Mesothelial cell of epicardium (in vitro differentiated cells): ENCODE results near the gene KCNK17. TPM values are rescaled to one million over a fixed set of nuclear protein-coding genes. Genes with fewer than 3 reads are reported as not detected.

Experiments used
- DNase-seq, 2 experiments: peaks; one replicate each; pipeline ENCODE4 v3.0.0; 2021; ENCODE audit warnings: low spot score in 2 of 2; ENCODE audit not compliant: unreplicated experiment in 2 of 2
- H3K27ac Mint-ChIP-seq: 2 replicates; pipeline ENCODE4 v1.8.0; 2021; ENCODE audit warnings: mixed read lengths
- H3K27me3 Mint-ChIP-seq: 2 replicates; pipeline ENCODE4 v1.8.0; 2021; ENCODE audit warnings: low read depth, mixed read lengths
- H3K36me3 Mint-ChIP-seq: 2 replicates; pipeline ENCODE4 v1.8.0; 2021; ENCODE audit warnings: mixed read lengths
- H3K4me1 Mint-ChIP-seq: 2 replicates; pipeline ENCODE4 v1.8.0; 2021; ENCODE audit warnings: mixed read lengths
- H3K4me3 Mint-ChIP-seq: 2 replicates; pipeline ENCODE4 v1.8.0; 2021; ENCODE audit warnings: mild to moderate bottlenecking, moderate library complexity, mixed read lengths
- H3K9me3 Mint-ChIP-seq: 2 replicates; pipeline ENCODE4 v1.8.0; 2021; ENCODE audit warnings: mixed read lengths
- CTCF ChIP-seq: fragments of 200-600 bp; sonication (generic); IDR thresholded peaks from one replicate; pipeline ENCODE4 v1.5.0; 2021; ENCODE audit warnings: antibody characterized with exemption; ENCODE audit not compliant: unreplicated experiment
- total RNA-seq: library from RNA; stranded (reverse); gene quantifications from 3 replicates; pipeline ENCODE4 v1.2.1, GENCODE V29; 2021

The KCNK17 gene
- total RNA-seq, 1 donor from 2014 or later, result not detected

GRCh38 chr6:39347906-39348585 is 33.8 kb upstream of the KCNK17 start:
- Mint-ChIP-seq H3K36me3 (no peaks in the 10 kb centered on the region), H3K4me1 (no peaks in the 10 kb centered on the region), H3K27me3 (peaks cover 18% of the 10 kb centered on the region), H3K4me3 (no peak overlapping the region), H3K27ac (no peak overlapping the region), H3K9me3 (no peaks in the 10 kb centered on the region)
- TF ChIP-seq CTCF, result peak; percentile 91
- peak; percentile 41 to 85 for DNase-seq

DNA sequence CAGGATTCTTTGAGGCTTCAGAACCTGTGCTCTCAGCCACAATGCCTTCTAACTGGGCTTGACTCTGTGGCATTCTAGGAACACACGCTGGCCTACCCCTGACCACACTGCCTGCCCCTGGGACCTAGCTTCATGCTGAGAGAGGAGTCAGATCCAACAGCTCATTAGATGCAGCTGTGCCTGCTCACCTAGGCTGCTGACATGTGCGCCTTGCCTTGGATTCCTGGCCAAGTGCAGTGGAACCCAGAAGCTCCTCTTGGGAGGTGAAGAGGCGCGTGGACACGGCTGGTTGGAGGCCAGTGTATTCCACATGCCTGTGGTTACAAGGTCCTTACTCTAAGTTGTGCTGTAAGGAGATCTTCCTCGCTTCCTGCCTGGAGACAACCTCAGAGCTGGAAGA is 33.0 kb upstream of the KCNK17 start:
- Mint-ChIP-seq H3K9me3 (no peaks in the 10 kb centered on the region), H3K4me3 (no peak overlapping the region), H3K27me3 (peaks cover 15% of the 10 kb centered on the region), H3K36me3 (no peaks in the 10 kb centered on the region), H3K27ac (no peak overlapping the region), H3K4me1 (no peaks in the 10 kb centered on the region)
- DNase-seq, result no peak
- no peak for TF ChIP-seq CTCF

DNA sequence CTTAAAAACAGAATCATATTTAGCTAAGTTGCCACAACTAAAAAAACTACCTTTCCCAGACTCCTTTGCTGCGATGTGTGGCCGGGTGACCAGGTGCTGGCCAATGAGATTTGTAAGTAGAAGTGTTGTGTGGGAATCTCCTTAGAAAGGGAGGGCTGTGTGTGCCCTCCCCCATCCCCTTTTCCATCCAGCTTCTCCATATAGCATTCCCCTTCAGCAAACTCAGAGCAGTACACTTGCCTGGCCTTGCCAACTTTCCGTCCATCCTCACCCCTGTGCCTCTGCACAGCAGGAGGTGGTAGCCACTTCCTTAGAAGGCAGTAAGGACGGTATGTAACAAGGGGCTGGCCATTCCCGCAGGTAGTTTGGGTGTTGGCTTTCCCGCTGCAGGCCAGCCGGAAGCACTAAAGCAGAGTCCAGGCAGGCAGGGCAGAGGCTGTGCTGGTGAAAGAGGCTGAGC is 30.6 kb upstream of the KCNK17 start:
- H3K4me1 Mint-ChIP-seq, result peaks cover 7% of the 10 kb centered on the region
- no peaks in the 10 kb centered on the region for H3K36me3 Mint-ChIP-seq
- peaks cover 5% of the 10 kb centered on the region for H3K27me3 Mint-ChIP-seq
- no peak overlapping the region for H3K27ac Mint-ChIP-seq
- no peak for DNase-seq
- no peak for TF ChIP-seq CTCF
- no peak overlapping the region for H3K4me3 Mint-ChIP-seq
- no peaks in the 10 kb centered on the region for H3K9me3 Mint-ChIP-seq

DNA sequence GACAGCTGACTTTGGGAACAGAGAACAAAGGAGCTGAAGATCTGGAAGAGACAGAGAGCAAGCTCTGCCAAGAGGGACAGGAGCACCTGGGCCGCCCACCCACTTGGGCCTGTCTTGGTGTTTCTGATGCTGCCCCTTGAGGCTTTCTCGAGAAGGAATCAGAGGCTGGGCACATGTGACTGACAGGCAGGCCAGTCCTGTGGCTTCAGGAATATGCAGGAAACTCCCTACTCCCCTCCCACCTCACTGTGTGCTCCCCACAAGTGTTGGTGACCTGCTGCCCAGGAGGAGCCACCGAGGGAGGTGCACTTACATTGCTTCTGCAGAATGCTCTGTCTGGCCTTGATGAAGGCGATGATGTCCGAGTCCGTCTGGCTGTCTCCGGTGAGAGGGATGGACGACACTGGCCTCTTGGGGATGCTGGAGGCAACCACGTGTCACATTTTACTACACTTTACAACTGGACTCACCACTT is 29.2 kb upstream of the KCNK17 start:
- H3K4me3 Mint-ChIP-seq, result no peak overlapping the region
- no peaks in the 10 kb centered on the region for H3K9me3 Mint-ChIP-seq
- H3K36me3 Mint-ChIP-seq, result no peaks in the 10 kb centered on the region
- peaks cover 16% of the 10 kb centered on the region for H3K4me1 Mint-ChIP-seq
- H3K27me3 Mint-ChIP-seq, result peaks cover 8% of the 10 kb centered on the region
- TF ChIP-seq CTCF, result no peak
- DNase-seq, result no peak
- no peak overlapping the region for H3K27ac Mint-ChIP-seq

DNA sequence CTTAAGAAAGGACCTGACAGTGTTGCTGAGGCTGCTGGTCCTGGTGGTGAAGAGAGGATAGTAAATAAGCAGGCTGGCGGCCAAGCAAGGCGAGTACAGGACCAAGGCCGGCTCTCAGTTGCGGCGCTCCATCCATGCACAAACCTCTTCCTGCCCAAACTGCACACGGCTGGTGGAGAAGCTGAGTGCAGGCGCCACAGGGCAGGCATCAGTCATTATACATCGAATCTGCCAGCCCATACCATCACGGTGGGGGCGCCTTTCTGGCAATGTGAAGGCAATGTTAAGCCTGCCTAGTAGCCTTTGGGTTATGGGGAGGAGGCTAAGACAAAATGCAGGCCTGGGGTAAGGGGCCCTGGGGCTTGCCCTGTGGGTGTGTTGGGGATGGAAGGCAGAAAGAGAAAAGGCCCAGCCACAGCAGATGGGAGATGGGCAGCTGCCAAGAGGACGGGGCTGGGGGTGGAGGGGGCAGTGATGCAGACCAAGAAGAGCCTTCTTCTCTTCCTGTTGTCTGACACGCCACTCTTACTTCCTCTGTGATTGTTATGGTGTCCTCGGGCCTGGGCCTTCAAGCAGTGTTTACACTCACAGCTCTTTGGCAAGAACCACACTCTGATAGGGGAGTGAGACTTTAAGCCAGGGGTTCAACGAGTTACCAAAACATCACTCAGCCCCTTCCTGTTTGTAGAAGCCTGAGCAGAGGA is 28.6 kb upstream of the KCNK17 start:
- Mint-ChIP-seq H3K9me3 (no peaks in the 10 kb centered on the region), H3K27ac (no peak overlapping the region), H3K27me3 (peaks cover 12% of the 10 kb centered on the region), H3K36me3 (no peaks in the 10 kb centered on the region), H3K4me1 (peaks cover 16% of the 10 kb centered on the region), H3K4me3 (no peak overlapping the region)
- no peak for TF ChIP-seq CTCF
- no peak for DNase-seq
